ENCODE measurements around the gene CSPG5. TPM values are rescaled to one million over a fixed set of nuclear protein-coding genes. Genes with fewer than 3 reads are reported as not detected.

Gene CSPG5
- total and polyA plus RNA-seq, 9 donors = 0.11 to 0.45 (median 0.30) TPM; not detected in 2

- no peak overlapping the region for H3K4me3 ChIP-seq
- H3K27me3 ChIP-seq = no peaks in the 10 kb centered on the region
- no peaks in the 10 kb centered on the region for H3K36me3 ChIP-seq
- H3K9me3 ChIP-seq = no peaks in the 10 kb centered on the region
- intact Hi-C loops (cut with DNase I) = no loop called here
- DNase-seq = no peak
- TF ChIP-seq POLR2A (IDR thresholded peaks at IDR 0.05) = no peak
- no peak for TF ChIP-seq EP300 (IDR thresholded peaks at IDR 0.05)
- TF ChIP-seq CTCF (IDR thresholded peaks at IDR 0.05) = no peak
- WGBS, 3 donors = 91% methylated on average over 9 of the region's 9 CpGs
- no peaks in the 10 kb centered on the region for H3K4me1 ChIP-seq (ENCODE audit: insufficient read depth)
- H3K27ac ChIP-seq = no peak overlapping the region
Measured at GRCh38 chr3:47566667-47567066, 12.0 kb downstream of the CSPG5 start.

- no peaks in the 10 kb centered on the region for H3K36me3 ChIP-seq
- no peak for TF ChIP-seq CTCF (IDR thresholded peaks at IDR 0.05)
- TF ChIP-seq EP300 (IDR thresholded peaks at IDR 0.05) = no peak
- no peak for TF ChIP-seq POLR2A (IDR thresholded peaks at IDR 0.05)
- no peak overlapping the region for H3K4me3 ChIP-seq
- 79% methylated on average over 18 to 19 of the region's 19 CpGs for WGBS, 3 donors
- no peaks in the 10 kb centered on the region for H3K27me3 ChIP-seq
- intact Hi-C loops (cut with DNase I) = no loop called here
- no peak overlapping the region for H3K27ac ChIP-seq
- H3K4me1 ChIP-seq (ENCODE audit: insufficient read depth) = no peaks in the 10 kb centered on the region
- no peak for DNase-seq
- H3K9me3 ChIP-seq = no peaks in the 10 kb centered on the region
Measured at GRCh38 chr3:47565734-47566550, 12.7 kb downstream of the CSPG5 start.

DNA sequence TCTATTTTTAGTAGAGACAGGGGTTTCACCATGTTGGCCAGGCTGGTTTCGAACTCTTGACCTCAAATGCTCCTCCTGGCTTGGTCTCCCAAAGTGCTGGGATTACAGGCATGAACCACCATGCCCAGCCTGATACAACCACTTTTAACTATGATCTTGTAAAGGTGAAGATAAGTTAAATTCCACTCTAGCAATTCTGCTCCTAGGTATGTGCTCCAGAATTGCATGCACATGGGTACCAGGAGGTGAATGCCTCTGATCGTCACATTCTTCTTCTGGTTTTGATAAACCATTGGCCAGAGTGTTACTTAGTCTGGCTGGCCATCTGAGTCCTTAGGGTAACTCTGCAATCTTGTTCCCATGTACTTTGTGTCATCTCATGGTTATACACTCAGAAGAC is 22.3 kb downstream of the CSPG5 start:
- Histone ChIP-seq H3K27ac (no peak overlapping the region), H3K4me3 (no peak overlapping the region), H3K36me3 (no peaks in the 10 kb centered on the region), H3K4me1 (ENCODE audit: insufficient read depth) (no peaks in the 10 kb centered on the region), H3K27me3 (no peaks in the 10 kb centered on the region), H3K9me3 (no peaks in the 10 kb centered on the region)
- DNase-seq = no peak
- intact Hi-C loops (cut with DNase I) = no loop called here
- WGBS, 3 donors = 92 to 97% (median 96%) methylated on average over 2 of the region's 2 CpGs
- TF ChIP-seq EP300 (IDR thresholded peaks at IDR 0.05) (no peak), CTCF (IDR thresholded peaks at IDR 0.05) (no peak), POLR2A (IDR thresholded peaks at IDR 0.05) (no peak)

DNA sequence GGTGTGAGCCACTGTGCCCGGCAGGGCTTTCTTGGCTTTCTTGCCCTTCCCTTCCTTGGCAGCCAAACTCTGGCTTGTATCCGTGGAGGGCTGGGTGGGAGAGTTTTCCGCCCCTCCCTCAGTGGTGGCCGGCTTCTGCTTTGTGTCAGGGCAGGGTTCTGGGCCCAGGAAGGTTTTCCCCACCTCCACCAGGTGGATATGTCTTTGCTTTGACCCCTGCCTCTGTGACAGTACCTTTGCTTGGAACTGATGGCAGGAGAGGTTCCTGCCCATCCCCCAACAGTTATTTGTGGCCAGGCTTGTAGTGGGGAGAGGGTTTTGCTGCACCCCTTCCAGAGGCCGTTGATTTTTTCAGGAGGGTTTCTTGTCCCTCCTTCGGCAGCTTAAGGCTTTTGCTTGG is 24.3 kb downstream of the CSPG5 start:
- no peaks in the 10 kb centered on the region for H3K9me3 ChIP-seq
- no peak for DNase-seq
- 76 to 82% (median 80%) methylated on average over 6 of the region's 6 CpGs for WGBS, 3 donors
- no peak overlapping the region for H3K4me3 ChIP-seq
- intact Hi-C loops (cut with DNase I) = no loop called here
- H3K4me1 ChIP-seq (ENCODE audit: insufficient read depth) = no peaks in the 10 kb centered on the region
- H3K27me3 ChIP-seq = no peaks in the 10 kb centered on the region
- TF ChIP-seq CTCF (IDR thresholded peaks at IDR 0.05) (no peak), EP300 (IDR thresholded peaks at IDR 0.05) (no peak), POLR2A (IDR thresholded peaks at IDR 0.05) (no peak)
- no peaks in the 10 kb centered on the region for H3K36me3 ChIP-seq
- no peak overlapping the region for H3K27ac ChIP-seq
